ENCODE measurements around the gene STXBP1.

- TF ChIP-seq EP300 (IDR thresholded peaks at IDR 0.05; ENCODE audit: low read length) (no peak), EZH2 (IDR thresholded peaks at IDR 0.05; ENCODE audit: borderline replicate concordance, low read depth, low read length) (no peak), SNAPC5 (CRISPR knock-in tag; IDR thresholded peaks at IDR 0.05) (no peak), NR3C1 (CRISPR knock-in tag; IDR thresholded peaks at IDR 0.05) (no peak), GABPA (tag; conservative IDR thresholded peaks at IDR 0.05; ENCODE audit: low read depth) (no peak), CREM (IDR thresholded peaks at IDR 0.05; ENCODE audit: low read depth) (no peak), ZBTB49 (CRISPR knock-in tag; IDR thresholded peaks at IDR 0.05; ENCODE audit: borderline replicate concordance) (no peak), ZNF431 (CRISPR knock-in tag; IDR thresholded peaks at IDR 0.05) (no peak), TEAD4 (IDR thresholded peaks at IDR 0.05; ENCODE audit: low read length) (no peak), TEAD4 (CRISPR knock-in tag; IDR thresholded peaks at IDR 0.05; ENCODE audit: borderline replicate concordance) (no peak)
These were observed 126.6 kb downstream of the STXBP1 start for GRCh38 chr9:127738666-127739065.

All from K562 (cell line).